Measurements from ENCODE around the gene LRG1.

LRG1 gene

GRCh38 chr19:4539169-4539692, 605 bp downstream of the LRG1 start:
- Histone ChIP-seq H3K4me3 (replicated peaks; ENCODE audit: low read depth, low read length) (peak overlapping the region; percentile 54), H3K27me3 (replicated peaks; ENCODE audit: control insufficient read depth, insufficient read depth, low read length) (no peaks in the 10 kb centered on the region), H3K36me3 (ENCODE audit: control insufficient read depth, insufficient read depth, low read length) (no peaks in the 10 kb centered on the region)
- no peak for TF ChIP-seq CTCF (IDR thresholded peaks at IDR 0.05; ENCODE audit: insufficient read depth, low read length, poor library complexity, severe bottlenecking)
- no peak for DNase-seq (ENCODE audit: extremely low read depth, insufficient read length)

- H3K36me3 ChIP-seq (ENCODE audit: control insufficient read depth, insufficient read depth, low read length): no peaks in the 10 kb centered on the region
- no peak overlapping the region for H3K4me3 ChIP-seq (replicated peaks; ENCODE audit: low read depth, low read length)
- no peaks in the 10 kb centered on the region for H3K27me3 ChIP-seq (replicated peaks; ENCODE audit: control insufficient read depth, insufficient read depth, low read length)
- no peak for DNase-seq (ENCODE audit: extremely low read depth, insufficient read length)
- no peak for TF ChIP-seq CTCF (IDR thresholded peaks at IDR 0.05; ENCODE audit: insufficient read depth, low read length, poor library complexity, severe bottlenecking)
These were observed 1.3 kb downstream of the LRG1 start for GRCh38 chr19:4538601-4538954.

- no peaks in the 10 kb centered on the region for H3K36me3 ChIP-seq (ENCODE audit: control insufficient read depth, insufficient read depth, low read length)
- no peak for DNase-seq (ENCODE audit: extremely low read depth, insufficient read length)
- H3K4me3 ChIP-seq (replicated peaks; ENCODE audit: low read depth, low read length): no peak overlapping the region
- no peak for TF ChIP-seq CTCF (IDR thresholded peaks at IDR 0.05; ENCODE audit: insufficient read depth, low read length, poor library complexity, severe bottlenecking)
- no peaks in the 10 kb centered on the region for H3K27me3 ChIP-seq (replicated peaks; ENCODE audit: control insufficient read depth, insufficient read depth, low read length)
These were observed 1.8 kb downstream of the LRG1 start for GRCh38 chr19:4537953-4538600.

- no peak for TF ChIP-seq CTCF (IDR thresholded peaks at IDR 0.05; ENCODE audit: insufficient read depth, low read length, poor library complexity, severe bottlenecking)
- H3K4me3 ChIP-seq (replicated peaks; ENCODE audit: low read depth, low read length): no peak overlapping the region
- no peaks in the 10 kb centered on the region for H3K27me3 ChIP-seq (replicated peaks; ENCODE audit: control insufficient read depth, insufficient read depth, low read length)
- DNase-seq (ENCODE audit: extremely low read depth, insufficient read length): no peak
- no peaks in the 10 kb centered on the region for H3K36me3 ChIP-seq (ENCODE audit: control insufficient read depth, insufficient read depth, low read length)
These were observed 3.0 kb downstream of the LRG1 start for GRCh38 chr19:4536798-4537197.

- DNase-seq (ENCODE audit: extremely low read depth, insufficient read length): peak; percentile 54
- Histone ChIP-seq H3K36me3 (ENCODE audit: control insufficient read depth, insufficient read depth, low read length) (no peaks in the 10 kb centered on the region), H3K4me3 (replicated peaks; ENCODE audit: low read depth, low read length) (no peak within 1 kb of the TSS), H3K27me3 (replicated peaks; ENCODE audit: control insufficient read depth, insufficient read depth, low read length) (no peaks in the 10 kb centered on the region; the same call in 1 of the 2 replicates)
- TF ChIP-seq CTCF (IDR thresholded peaks at IDR 0.05; ENCODE audit: insufficient read depth, low read length, poor library complexity, severe bottlenecking): peak; percentile 9
These were observed 4.8 kb downstream of the LRG1 start, which contains the start of gene PLIN5 for GRCh38 chr19:4534836-4535658. TSS of gene PLIN5 (minus strand) at chr19:4535224. CDS start at chr19:4534074, 1,150 bp downstream.

All from GM06990 (cell line).